ENCODE results near the gene PCDHA1.
"Not testable (repeated sequence)": the region's sequence is repeated elsewhere in the genome, so short reads cannot be mapped to it uniquely, and the experiment has no call there.

PCDHA1 gene

DNA sequence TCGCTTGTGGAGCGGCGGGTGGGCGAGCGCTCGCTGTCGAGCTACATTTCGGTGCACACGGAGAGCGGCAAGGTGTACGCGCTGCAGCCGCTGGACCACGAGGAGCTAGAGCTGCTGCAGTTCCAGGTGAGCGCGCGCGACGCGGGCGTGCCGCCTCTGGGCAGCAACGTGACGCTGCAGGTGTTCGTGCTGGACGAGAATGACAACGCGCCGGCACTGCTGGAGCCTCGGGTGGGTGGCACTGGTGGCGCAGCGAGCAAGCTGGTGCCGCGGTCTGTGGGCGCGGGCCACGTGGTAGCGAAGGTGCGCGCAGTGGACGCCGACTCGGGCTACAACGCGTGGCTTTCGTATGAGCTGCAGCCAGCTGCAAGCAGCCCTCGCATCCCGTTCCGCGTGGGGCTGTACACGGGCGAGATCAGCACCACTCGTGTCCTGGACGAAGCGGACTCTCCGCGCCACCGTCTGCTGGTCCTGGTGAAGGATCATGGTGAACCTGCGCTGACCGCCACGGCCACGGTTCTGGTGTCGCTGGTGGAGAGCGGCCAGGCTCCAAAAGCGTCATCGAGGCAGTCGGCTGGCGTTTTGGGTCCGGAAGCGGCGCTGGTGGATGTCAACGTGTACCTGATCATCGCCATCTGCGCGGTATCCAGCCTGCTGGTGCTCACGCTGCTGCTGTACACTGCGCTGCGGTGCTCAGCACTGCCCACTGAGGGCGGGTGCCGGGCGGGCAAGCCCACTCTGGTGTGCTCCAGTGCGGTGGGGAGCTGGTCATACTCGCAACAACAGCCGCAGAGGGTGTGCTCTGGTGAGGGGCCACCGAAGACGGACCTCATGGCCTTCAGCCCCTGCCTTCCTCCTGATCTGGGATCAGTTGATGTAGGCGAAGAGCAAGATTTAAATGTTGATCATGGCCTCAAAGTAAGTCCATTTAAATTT is 57.1 kb downstream of the PCDHA1 start:
- H3K27ac ChIP-seq (ENCODE audit: insufficient read depth in 1 of 2, low read depth in 1 of 2, low read length in 2 of 2, poor library complexity in 1 of 2, severe bottlenecking in 2 of 2), result no peak overlapping the region
- CTCF ChIA-PET, result no interaction called here
- POLR2A ChIA-PET, result no interaction called here
- H3K4me1 ChIP-seq (ENCODE audit: control extremely low read depth in 1 of 4, control insufficient read depth in 4 of 4, insufficient read depth in 4 of 4, low read length in 3 of 4), result no peaks in the 10 kb centered on the region
- WGBS (ENCODE audit: insufficient coverage), result 45% methylated on average over 58 of the region's 87 CpGs
- no peak overlapping the region for H3K4me3 ChIP-seq (ENCODE audit: control insufficient read depth in 1 of 7, extremely low read depth in 1 of 7, insufficient read depth in 4 of 7, low read depth in 2 of 7, low read length in 6 of 7)
- peaks cover 8 to 30% (median 20%) of the 10 kb centered on the region in 5 experiments for H3K9me3 ChIP-seq (ENCODE audit: control extremely low read depth in 1 of 5, control insufficient read depth in 4 of 5, insufficient read depth in 2 of 5, low read depth in 1 of 5, low read length in 4 of 5)
- H3K27me3 ChIP-seq (replicated peaks in 2 of 5; ENCODE audit: control insufficient read depth in 4 of 5, insufficient read depth in 5 of 5, low read length in 4 of 5), result peaks cover 0 to 14% (median 0%) of the 10 kb centered on the region in 5 experiments
- DNase-seq, result no peak
- no peaks in the 10 kb centered on the region for H3K36me3 ChIP-seq (ENCODE audit: control insufficient read depth in 4 of 4, insufficient read depth in 4 of 4, low read length in 3 of 4)

DNA sequence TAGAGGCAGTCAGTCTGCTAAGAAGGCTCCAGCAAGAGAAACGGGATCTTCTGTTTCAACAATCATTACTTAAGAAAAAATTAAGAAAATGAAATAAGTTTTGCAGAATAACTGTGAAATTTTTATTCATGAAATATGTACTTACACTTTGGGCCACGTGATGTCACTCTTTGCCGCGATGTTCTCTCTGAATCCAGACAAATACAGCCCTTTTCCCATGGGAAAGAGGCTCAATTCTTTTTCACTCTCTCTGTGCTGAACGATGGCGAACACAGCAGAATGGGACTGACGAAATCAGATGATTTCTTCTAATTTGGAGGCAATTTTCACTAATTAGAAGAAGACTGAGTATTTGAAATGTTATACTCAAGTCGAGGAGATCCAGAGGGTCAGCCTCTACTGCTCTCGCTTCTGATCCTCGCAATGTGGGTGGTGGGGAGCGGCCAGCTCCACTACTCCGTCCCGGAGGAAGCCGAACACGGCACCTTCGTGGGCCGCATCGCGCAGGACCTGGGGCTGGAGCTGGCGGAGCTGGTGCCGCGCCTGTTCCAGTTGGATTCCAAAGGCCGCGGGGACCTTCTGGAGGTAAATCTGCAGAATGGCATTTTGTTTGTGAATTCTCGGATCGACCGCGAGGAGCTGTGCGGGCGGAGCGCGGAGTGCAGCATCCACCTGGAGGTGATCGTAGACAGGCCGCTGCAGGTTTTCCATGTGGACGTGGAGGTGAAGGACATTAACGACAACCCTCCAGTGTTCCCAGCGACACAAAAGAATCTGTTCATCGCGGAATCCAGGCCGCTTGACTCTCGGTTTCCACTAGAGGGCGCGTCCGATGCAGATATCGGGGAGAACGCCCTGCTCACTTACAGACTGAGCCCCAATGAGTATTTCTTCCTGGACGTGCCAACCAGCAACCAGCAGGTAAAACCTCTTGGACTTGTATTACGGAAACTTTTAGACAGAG is 62.5 kb downstream of the PCDHA1 start, which contains the start of gene PCDHA9:
Gene PCDHA9 (plus strand): TSS at position 244 of the 964 bp plus-strand sequence. CDS start 114 bp downstream, at position 358.
- H3K4me1 ChIP-seq (ENCODE audit: control extremely low read depth in 1 of 4, control insufficient read depth in 4 of 4, insufficient read depth in 4 of 4, low read length in 3 of 4); DNase-seq; H3K4me3 ChIP-seq (ENCODE audit: control insufficient read depth in 1 of 7, extremely low read depth in 1 of 7, insufficient read depth in 4 of 7, low read depth in 2 of 7, low read length in 6 of 7); CTCF ChIA-PET; H3K27ac ChIP-seq (ENCODE audit: insufficient read depth in 1 of 2, low read depth in 1 of 2, low read length in 2 of 2, poor library complexity in 1 of 2, severe bottlenecking in 2 of 2); H3K36me3 ChIP-seq (ENCODE audit: control insufficient read depth in 4 of 4, insufficient read depth in 4 of 4, low read length in 3 of 4); POLR2A ChIA-PET: not testable (repeated sequence)
- 20% methylated on average over 23 of the region's 48 CpGs for WGBS (ENCODE audit: insufficient coverage)
- peaks cover 0 to 14% (median 0%) of the 10 kb centered on the region in 5 experiments for H3K27me3 ChIP-seq (replicated peaks in 2 of 5; ENCODE audit: control insufficient read depth in 4 of 5, insufficient read depth in 5 of 5, low read length in 4 of 5)
- H3K9me3 ChIP-seq (ENCODE audit: control extremely low read depth in 1 of 5, control insufficient read depth in 4 of 5, insufficient read depth in 2 of 5, low read depth in 1 of 5, low read length in 4 of 5), result peaks cover 2 to 26% (median 16%) of the 10 kb centered on the region in 5 experiments

DNA sequence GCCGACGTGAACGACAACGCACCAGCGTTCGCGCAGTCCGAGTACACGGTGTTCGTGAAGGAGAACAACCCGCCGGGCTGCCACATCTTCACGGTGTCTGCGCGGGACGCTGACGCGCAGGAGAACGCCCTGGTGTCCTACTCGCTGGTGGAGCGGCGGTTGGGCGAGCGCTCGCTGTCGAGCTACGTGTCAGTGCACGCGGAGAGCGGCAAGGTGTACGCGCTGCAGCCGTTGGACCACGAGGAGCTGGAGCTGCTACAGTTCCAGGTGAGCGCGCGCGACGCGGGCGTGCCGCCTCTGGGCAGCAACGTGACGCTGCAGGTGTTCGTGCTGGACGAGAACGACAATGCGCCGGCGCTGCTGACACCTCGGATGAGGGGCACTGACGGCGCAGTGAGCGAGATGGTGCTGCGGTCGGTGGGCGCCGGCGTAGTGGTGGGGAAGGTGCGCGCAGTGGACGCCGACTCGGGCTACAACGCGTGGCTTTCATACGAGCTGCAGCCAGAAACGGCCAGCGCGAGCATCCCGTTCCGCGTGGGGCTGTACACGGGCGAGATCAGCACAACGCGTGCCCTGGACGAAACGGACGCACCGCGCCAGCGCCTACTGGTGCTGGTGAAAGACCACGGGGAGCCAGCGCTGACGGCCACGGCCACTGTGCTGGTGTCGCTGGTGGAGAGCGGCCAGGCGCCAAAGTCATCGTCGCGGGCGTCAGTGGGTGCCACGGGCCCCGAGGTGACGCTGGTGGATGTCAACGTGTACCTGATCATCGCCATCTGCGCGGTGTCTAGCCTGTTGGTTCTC is 64.1 kb downstream of the PCDHA1 start:
- POLR2A ChIA-PET; H3K4me3 ChIP-seq (ENCODE audit: control insufficient read depth in 1 of 7, extremely low read depth in 1 of 7, insufficient read depth in 4 of 7, low read depth in 2 of 7, low read length in 6 of 7); CTCF ChIA-PET; H3K27ac ChIP-seq (ENCODE audit: insufficient read depth in 1 of 2, low read depth in 1 of 2, low read length in 2 of 2, poor library complexity in 1 of 2, severe bottlenecking in 2 of 2); H3K4me1 ChIP-seq (ENCODE audit: control extremely low read depth in 1 of 4, control insufficient read depth in 4 of 4, insufficient read depth in 4 of 4, low read length in 3 of 4); DNase-seq; H3K36me3 ChIP-seq (ENCODE audit: control insufficient read depth in 4 of 4, insufficient read depth in 4 of 4, low read length in 3 of 4): not testable (repeated sequence)
- peaks cover 0 to 13% (median under 1%) of the 10 kb centered on the region in 5 experiments for H3K27me3 ChIP-seq (replicated peaks in 2 of 5; ENCODE audit: control insufficient read depth in 4 of 5, insufficient read depth in 5 of 5, low read length in 4 of 5)
- H3K9me3 ChIP-seq (ENCODE audit: control extremely low read depth in 1 of 5, control insufficient read depth in 4 of 5, insufficient read depth in 2 of 5, low read depth in 1 of 5, low read length in 4 of 5), result peaks cover 1 to 23% (median 16%) of the 10 kb centered on the region in 5 experiments
- WGBS (ENCODE audit: insufficient coverage), result 47% methylated on average over 101 of the region's 101 CpGs

DNA sequence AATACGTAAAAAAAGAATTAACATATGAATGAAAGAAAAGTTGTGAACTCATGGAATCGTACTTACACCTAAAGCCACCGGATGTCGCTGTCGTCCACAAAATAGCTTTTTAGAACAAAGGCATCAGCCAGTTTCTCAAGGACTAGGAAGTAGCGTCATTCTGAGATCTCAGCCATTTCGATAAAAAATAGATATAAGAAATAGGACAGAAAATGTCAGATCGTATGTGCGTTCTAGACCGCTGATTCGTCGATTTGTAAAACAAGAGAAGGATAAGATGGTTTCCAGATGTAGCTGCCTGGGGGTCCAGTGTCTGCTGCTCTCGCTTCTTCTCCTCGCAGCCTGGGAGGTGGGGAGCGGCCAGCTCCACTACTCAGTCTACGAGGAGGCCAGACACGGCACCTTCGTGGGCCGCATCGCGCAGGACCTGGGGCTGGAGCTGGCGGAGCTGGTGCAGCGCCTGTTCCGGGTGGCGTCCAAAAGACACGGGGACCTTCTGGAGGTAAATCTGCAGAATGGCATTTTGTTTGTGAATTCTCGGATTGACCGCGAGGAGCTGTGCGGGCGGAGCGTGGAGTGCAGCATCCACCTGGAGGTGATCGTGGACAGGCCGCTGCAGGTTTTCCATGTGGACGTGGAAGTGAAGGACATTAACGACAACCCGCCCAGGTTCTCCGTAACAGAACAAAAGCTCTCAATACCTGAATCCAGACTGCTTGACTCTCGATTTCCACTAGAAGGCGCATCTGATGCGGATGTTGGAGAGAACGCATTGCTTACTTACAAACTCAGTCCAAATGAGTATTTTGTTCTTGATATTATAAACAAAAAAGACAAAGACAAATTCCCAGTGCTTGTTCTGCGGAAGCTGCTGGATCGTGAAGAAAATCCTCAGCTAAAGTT is 70.1 kb downstream of the PCDHA1 start, which contains the start of gene PCDHA10:
Gene PCDHA10 (plus strand): TSS at position 126 of the 903 bp plus-strand sequence. CDS start 152 bp downstream, at position 278.
- 23% methylated on average over 18 of the region's 44 CpGs for WGBS (ENCODE audit: insufficient coverage)
- H3K4me1 ChIP-seq (ENCODE audit: control extremely low read depth in 1 of 4, control insufficient read depth in 4 of 4, insufficient read depth in 4 of 4, low read length in 3 of 4), result no peaks in the 10 kb centered on the region
- no peak within 1 kb of the TSS for H3K27ac ChIP-seq (ENCODE audit: insufficient read depth in 1 of 2, low read depth in 1 of 2, low read length in 2 of 2, poor library complexity in 1 of 2, severe bottlenecking in 2 of 2)
- no peaks in the 10 kb centered on the region for H3K36me3 ChIP-seq (ENCODE audit: control insufficient read depth in 4 of 4, insufficient read depth in 4 of 4, low read length in 3 of 4)
- peaks cover 0 to 18% (median 3%) of the 10 kb centered on the region in 5 experiments for H3K27me3 ChIP-seq (replicated peaks in 2 of 5; ENCODE audit: control insufficient read depth in 4 of 5, insufficient read depth in 5 of 5, low read length in 4 of 5)
- ChIA-PET POLR2A (no interaction called here), CTCF (no interaction called here)
- H3K4me3 ChIP-seq (ENCODE audit: control insufficient read depth in 1 of 7, extremely low read depth in 1 of 7, insufficient read depth in 4 of 7, low read depth in 2 of 7, low read length in 6 of 7), result peak within 1 kb of the TSS in 1 of 7 experiments; percentile 6
- H3K9me3 ChIP-seq (ENCODE audit: control extremely low read depth in 1 of 5, control insufficient read depth in 4 of 5, insufficient read depth in 2 of 5, low read depth in 1 of 5, low read length in 4 of 5), result peaks cover 7 to 36% (median 27%) of the 10 kb centered on the region in 5 experiments
- DNase-seq, result peak in 2 of 3 donors; percentile 18 to 19

DNA sequence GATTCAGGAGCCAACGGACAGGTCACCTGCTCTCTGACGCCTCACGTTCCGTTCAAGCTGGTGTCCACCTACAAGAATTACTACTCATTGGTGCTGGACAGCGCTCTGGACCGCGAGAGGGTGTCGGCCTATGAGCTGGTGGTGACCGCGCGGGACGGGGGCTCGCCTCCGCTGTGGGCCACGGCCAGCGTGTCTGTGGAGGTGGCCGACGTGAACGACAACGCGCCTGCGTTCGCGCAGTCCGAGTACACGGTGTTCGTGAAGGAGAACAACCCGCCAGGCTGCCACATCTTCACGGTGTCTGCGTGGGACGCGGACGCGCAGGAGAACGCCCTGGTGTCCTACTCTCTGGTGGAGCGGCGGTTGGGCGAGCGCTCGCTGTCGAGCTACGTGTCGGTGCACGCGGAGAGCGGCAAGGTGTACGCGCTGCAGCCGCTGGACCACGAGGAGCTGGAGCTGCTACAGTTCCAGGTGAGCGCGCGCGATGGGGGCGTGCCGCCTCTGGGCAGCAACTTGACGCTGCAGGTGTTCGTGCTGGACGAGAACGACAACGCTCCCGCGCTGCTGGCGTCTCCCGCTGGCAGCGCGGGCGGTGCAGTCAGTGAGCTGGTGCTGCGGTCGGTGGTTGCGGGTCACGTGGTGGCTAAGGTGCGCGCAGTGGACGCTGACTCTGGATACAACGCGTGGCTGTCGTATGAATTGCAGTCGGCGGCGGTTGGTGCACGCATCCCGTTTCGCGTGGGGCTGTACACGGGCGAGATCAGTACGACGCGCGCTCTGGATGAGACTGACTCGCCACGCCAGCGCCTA is 71.4 kb downstream of the PCDHA1 start:
- H3K4me1 ChIP-seq (ENCODE audit: control extremely low read depth in 1 of 4, control insufficient read depth in 4 of 4, insufficient read depth in 4 of 4, low read length in 3 of 4), result no peaks in the 10 kb centered on the region
- peaks cover 7 to 45% (median 39%) of the 10 kb centered on the region in 5 experiments for H3K9me3 ChIP-seq (ENCODE audit: control extremely low read depth in 1 of 5, control insufficient read depth in 4 of 5, insufficient read depth in 2 of 5, low read depth in 1 of 5, low read length in 4 of 5)
- H3K27me3 ChIP-seq (replicated peaks in 2 of 5; ENCODE audit: control insufficient read depth in 4 of 5, insufficient read depth in 5 of 5, low read length in 4 of 5), result peaks cover 2 to 21% (median 3%) of the 10 kb centered on the region in 5 experiments
- WGBS (ENCODE audit: insufficient coverage), result 49% methylated on average over 84 of the region's 94 CpGs
- H3K27ac ChIP-seq (ENCODE audit: insufficient read depth in 1 of 2, low read depth in 1 of 2, low read length in 2 of 2, poor library complexity in 1 of 2, severe bottlenecking in 2 of 2), result no peak overlapping the region
- no peak for DNase-seq
- CTCF ChIA-PET, result no interaction called here
- POLR2A ChIA-PET, result no interaction called here
- no peaks in the 10 kb centered on the region for H3K36me3 ChIP-seq (ENCODE audit: control insufficient read depth in 4 of 4, insufficient read depth in 4 of 4, low read length in 3 of 4)
- no peak overlapping the region for H3K4me3 ChIP-seq (ENCODE audit: control insufficient read depth in 1 of 7, extremely low read depth in 1 of 7, insufficient read depth in 4 of 7, low read depth in 2 of 7, low read length in 6 of 7)

Data from common myeloid progenitor, CD34-positive (primary cell).